H1 (cell line): ENCODE measurements around the gene CELF5.

Source experiments
- ATF2 ChIP-seq: IDR thresholded peaks from 2 replicates; pipeline ENCODE4 v1.6.1; 2012; ENCODE audit warnings: low read length, inconsistent platforms
- CBX8 ChIP-seq: fragments of 300-800, 300-1000 bp; sonication (generic); IDR thresholded peaks from 2 replicates; pipeline ENCODE4 v1.7.1; 2016; ENCODE audit warnings: low read depth, low read length, borderline replicate concordance
- CREB1 ChIP-seq: IDR thresholded peaks from 2 replicates; pipeline ENCODE4 v1.6.1; 2012; ENCODE audit warnings: inconsistent platforms
- CTCF ChIP-seq, 3 experiments: IDR thresholded peaks; 1 replicate in 2 of 3; 2 replicates in 1 of 3; pipeline versions ENCODE4 v1.5.1 to v1.6.1; 2011; ENCODE audit warnings: low read length in 3 of 3, mild to moderate bottlenecking in 3 of 3, inconsistent platforms in 2 of 3, low read depth in 1 of 3, moderate library complexity in 1 of 3; ENCODE audit not compliant: insufficient read depth in 1 of 3; ENCODE audit errors: control extremely low read depth in 1 of 3
- EGR1 ChIP-seq: IDR thresholded peaks from 2 replicates; pipeline ENCODE4 v1.6.1; 2011; ENCODE audit warnings: low read depth, low read length, borderline replicate concordance
- EZH2 ChIP-seq: fragments of 200-600 bp; sonication (generic); IDR thresholded peaks from 2 replicates; pipeline ENCODE4 v1.7.1; 2012; ENCODE audit warnings: low read depth, mild to moderate bottlenecking, moderate library complexity, low read length, inconsistent platforms; ENCODE audit not compliant: severe bottlenecking
- GTF2F1 ChIP-seq: IDR thresholded peaks from 2 replicates; pipeline ENCODE4 v1.6.1; 2012; ENCODE audit warnings: low read depth, low read length, improper control_type of control experiment, borderline replicate concordance
- KDM5A ChIP-seq: fragments of 200-600 bp; IDR thresholded peaks from 2 replicates; pipeline ENCODE4 v1.7.1; 2012; ENCODE audit warnings: mild to moderate bottlenecking, low read length, inconsistent platforms, mixed read lengths
- POLR2A ChIP-seq, 2 experiments: IDR thresholded peaks; 1 replicate in 1 of 2; 2 replicates in 1 of 2; pipeline ENCODE4 v1.6.1; 2011; ENCODE audit warnings: low read depth in 2 of 2, low read length in 2 of 2, mild to moderate bottlenecking in 2 of 2; ENCODE audit errors: control extremely low read depth in 1 of 2
- POLR2AphosphoS5 ChIP-seq: IDR thresholded peaks from 2 replicates; pipeline ENCODE4 v1.6.1; 2011; ENCODE audit warnings: low read depth, low read length
- SP1 ChIP-seq: IDR thresholded peaks from 2 replicates; pipeline ENCODE4 v1.6.1; 2011; ENCODE audit warnings: low read depth, low read length
- SUZ12 ChIP-seq: fragments of 200-600 bp; sonication (generic); IDR thresholded peaks from 2 replicates; pipeline ENCODE4 v1.6.1; 2012; ENCODE audit warnings: mild to moderate bottlenecking, inconsistent platforms, low read length, moderate library complexity, mixed read lengths
- TAF1 ChIP-seq: IDR thresholded peaks from 2 replicates; pipeline ENCODE4 v1.6.1; 2011; ENCODE audit warnings: mild to moderate bottlenecking, low read depth, low read length
- TF ChIP-seq, protein P1 (sequence below): IDR thresholded peaks from 2 replicates; pipeline ENCODE4 v1.6.1; 2012; ENCODE audit warnings: inconsistent platforms

DNA sequence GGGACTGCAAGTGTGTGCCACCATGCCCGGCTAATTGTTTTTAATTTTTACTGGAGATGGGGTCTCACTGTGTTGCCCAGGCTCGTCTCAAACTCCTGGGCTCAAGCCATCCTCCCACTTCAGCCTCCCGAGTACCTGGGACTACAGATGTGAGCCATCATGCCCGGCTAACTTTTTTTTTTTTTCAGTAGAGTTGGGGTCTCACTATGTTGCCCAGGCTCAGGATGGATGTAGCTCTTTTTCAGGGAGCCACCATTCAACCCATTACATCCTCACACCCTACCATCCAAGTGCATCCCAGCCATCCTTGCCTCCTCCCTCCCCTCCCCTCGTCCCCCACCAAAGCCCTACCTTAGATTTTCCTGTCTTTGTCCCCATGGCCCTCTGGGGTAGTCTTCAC lies 14.9 kb downstream of the CELF5 start:
- TF ChIP-seq, protein P1, sequence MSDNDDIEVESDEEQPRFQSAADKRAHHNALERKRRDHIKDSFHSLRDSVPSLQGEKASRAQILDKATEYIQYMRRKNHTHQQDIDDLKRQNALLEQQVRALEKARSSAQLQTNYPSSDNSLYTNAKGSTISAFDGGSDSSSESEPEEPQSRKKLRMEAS: no peak
- TF ChIP-seq GTF2F1: no peak
- no peak for TF ChIP-seq KDM5A
- TF ChIP-seq POLR2AphosphoS5: no peak
- TF ChIP-seq EZH2: no peak
- TF ChIP-seq POLR2A (IDR thresholded peaks at IDR 0.05; ENCODE audit: control extremely low read depth in 1 of 2, low read depth in 2 of 2, low read length in 2 of 2): no peak
- no peak for TF ChIP-seq SUZ12
- no peak for TF ChIP-seq CTCF (IDR thresholded peaks at IDR 0.05; ENCODE audit: control extremely low read depth in 1 of 3, insufficient read depth in 1 of 3, low read depth in 1 of 3, low read length in 3 of 3)
- no peak for TF ChIP-seq CBX8
- TF ChIP-seq TAF1: no peak
- no peak for TF ChIP-seq CREB1
- no peak for TF ChIP-seq EGR1
- no peak for TF ChIP-seq ATF2
- TF ChIP-seq SP1: no peak
